Caco-2 (cell line): ENCODE results near the gene PLEKHG5. TPM values are rescaled to one million over a fixed set of nuclear protein-coding genes. Genes with fewer than 3 reads are reported as not detected.
"Not testable (repeated sequence)": the region's sequence is repeated elsewhere in the genome, so short reads cannot be mapped to it uniquely, and the experiment has no call there.

Source experiments
- BruUV-seq: library from RNA; stranded (reverse); fragments of 400-500 nt; replicated peaks from 2 replicates; lab custom pipeline; 2021; lab: Mats Ljungman, UMichigan
- CTCF ChIA-PET: fragments of 300-600 bp; sonication (Branson Sonifier 250); formaldehyde crosslinking; loops from one replicate; lab custom pipeline; 2022; ENCODE audit warnings: antibody characterized with exemption; lab: Charles Lee
- POLR2A ChIA-PET: fragments of 300-600 bp; sonication (Branson Sonifier 250); formaldehyde crosslinking; loops from one replicate; lab custom pipeline; 2022; ENCODE audit warnings: antibody characterized with exemption; lab: Charles Lee
- DNase-seq, 2 experiments: peaks; one replicate each; pipeline versions ENCODE4 v3.0.0 to v3.0.0-alpha.2; 2020 to 2022
- H3K27me3 ChIP-seq: replicated peaks from 2 replicates; pipeline ENCODE4 v1.6.0; 2011; ENCODE audit warnings: low read length; ENCODE audit not compliant: control insufficient read depth, insufficient read depth
- H3K36me3 ChIP-seq: 2 replicates; pipeline ENCODE4 v1.5.1; 2011; ENCODE audit warnings: low read length; ENCODE audit not compliant: control insufficient read depth, insufficient read depth
- H3K4me1 ChIP-seq: fragments of 250-450 bp; sonication (Bioruptor Pico); 2 replicates; pipeline ENCODE4 v1.5.1; 2020; ENCODE audit warnings: mild to moderate bottlenecking
- H3K4me3 ChIP-seq: 2 replicates; pipeline ENCODE4 v1.5.1; 2011; ENCODE audit warnings: low read depth, mild to moderate bottlenecking, control low read depth, low read length
- H3K9me3 ChIP-seq: fragments of 250-450 bp; sonication (Bioruptor Pico); 2 replicates; pipeline ENCODE4 v1.5.1; 2020; ENCODE audit warnings: mild to moderate bottlenecking, moderate library complexity
- H3K27ac Mint-ChIP-seq: one replicate; pipeline ENCODE4 v1.8.0; 2022; ENCODE audit warnings: mixed read lengths; ENCODE audit not compliant: unreplicated experiment
- H3K27me3 Mint-ChIP-seq: one replicate; pipeline ENCODE4 v1.8.0; 2022; ENCODE audit warnings: mixed read lengths; ENCODE audit not compliant: insufficient read depth, unreplicated experiment
- H3K36me3 Mint-ChIP-seq: one replicate; pipeline ENCODE4 v1.8.0; 2022; ENCODE audit warnings: mild to moderate bottlenecking, mixed read lengths; ENCODE audit not compliant: insufficient read depth, unreplicated experiment
- H3K4me1 Mint-ChIP-seq: one replicate; pipeline ENCODE4 v1.8.0; 2022; ENCODE audit warnings: low read depth, mixed read lengths; ENCODE audit not compliant: unreplicated experiment
- H3K4me3 Mint-ChIP-seq: one replicate; pipeline ENCODE4 v1.8.0; 2022; ENCODE audit warnings: mild to moderate bottlenecking, moderate library complexity, mixed read lengths; ENCODE audit not compliant: unreplicated experiment
- H3K9me3 Mint-ChIP-seq: one replicate; pipeline ENCODE4 v1.8.0; 2022; ENCODE audit warnings: mixed read lengths; ENCODE audit not compliant: unreplicated experiment
- CTCF ChIP-seq, 2 experiments: fragments of 200-600 bp in 1 of 2; IDR thresholded peaks; 1 replicate in 1 of 2; 2 replicates in 1 of 2; pipeline versions ENCODE4 v1.5.1 to v1.8.0; 2011 to 2022; ENCODE audit warnings: antibody characterized with exemption in 1 of 2, control low read depth in 1 of 2, inconsistent platforms in 1 of 2, low read depth in 1 of 2, low read length in 1 of 2, mild to moderate bottlenecking in 1 of 2, moderate library complexity in 1 of 2; ENCODE audit not compliant: insufficient read depth in 1 of 2, severe bottlenecking in 1 of 2, unreplicated experiment in 1 of 2
- intact Hi-C: fragments of 100-400 bp; cut with micrococcal nuclease; formaldehyde crosslinking; loops from one replicate; pipeline ENCODE4 v1.10.0; 2022; ENCODE audit not compliant: unreplicated experiment
- total RNA-seq: library from RNA; stranded (reverse); gene quantifications from 2 replicates; pipeline ENCODE4 v1.2.3, GENCODE V29; 2022

The PLEKHG5 gene
- total RNA-seq, 1 experiment from 2014 or later: 12.2 TPM

GRCh38 chr1:6454856-6455751 lies 36.4 kb downstream of the PLEKHG5 start:
- intact Hi-C loops: no loop called here
- ChIA-PET POLR2A (no interaction called here), CTCF (interaction anchor here (1.4 kb wide), 1 partner anchor 17 kb away, joined by 3 read pairs; no protein-coding TSS in a partner anchor)
- Histone ChIP-seq H3K9me3 (no peaks in the 10 kb centered on the region), H3K4me3 (no peak overlapping the region), H3K36me3 (no peaks in the 10 kb centered on the region), H3K27me3 (no peaks in the 10 kb centered on the region), H3K4me1 (peaks cover 7% of the 10 kb centered on the region)
- BruUV-seq: no TSS peak
- Mint-ChIP-seq H3K27ac (no peak overlapping the region), H3K36me3 (no peaks in the 10 kb centered on the region), H3K4me3 (no peak overlapping the region), H3K27me3 (no peaks in the 10 kb centered on the region), H3K9me3 (no peaks in the 10 kb centered on the region), H3K4me1 (peaks cover 9% of the 10 kb centered on the region)
- TF ChIP-seq CTCF (IDR thresholded peaks at IDR 0.05; ENCODE audit: insufficient read depth in 1 of 2, low read depth in 1 of 2, low read length in 1 of 2, severe bottlenecking in 1 of 2, unreplicated experiment in 1 of 2): no peak
- no peak for DNase-seq

- H3K27me3 ChIP-seq, POLR2A ChIA-PET, intact Hi-C loops, H3K27me3 Mint-ChIP-seq, BruUV-seq, H3K9me3 Mint-ChIP-seq, DNase-seq, H3K4me1 ChIP-seq, H3K4me3 Mint-ChIP-seq, H3K9me3 ChIP-seq, H3K36me3 Mint-ChIP-seq, H3K27ac Mint-ChIP-seq, H3K36me3 ChIP-seq, H3K4me3 ChIP-seq, H3K4me1 Mint-ChIP-seq: not testable (repeated sequence)
- CTCF ChIA-PET: interaction anchor here (1.4 kb wide), 1 partner anchor 16 kb away, joined by 3 read pairs; no protein-coding TSS in a partner anchor
Measured at GRCh38 chr1:6453895-6454855, 37.3 kb downstream of the PLEKHG5 start.

DNA sequence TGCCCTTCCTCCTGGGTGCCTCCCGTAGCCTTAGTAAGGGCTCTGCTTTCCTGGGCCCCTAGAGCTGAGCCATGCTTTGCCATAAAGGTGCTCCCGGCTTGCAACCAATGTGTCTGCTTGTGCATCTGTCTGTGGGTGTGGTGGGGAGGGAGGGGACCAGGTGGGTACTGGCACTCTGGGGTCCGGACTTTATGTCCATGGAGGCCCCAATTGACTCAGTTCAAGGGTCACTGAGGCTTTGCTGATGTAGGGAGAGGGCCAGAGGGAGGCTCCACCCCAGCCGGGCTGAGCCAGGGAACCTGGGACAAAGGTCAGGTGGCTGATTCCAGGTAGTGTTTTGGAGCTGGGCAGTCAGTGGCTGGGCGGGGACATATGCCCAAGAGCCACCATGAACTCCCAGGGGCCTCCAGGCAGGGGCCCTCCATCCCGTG lies 40.5 kb downstream of the PLEKHG5 start:
- Histone ChIP-seq H3K4me3 (no peak overlapping the region; the same call in 1 of the 2 replicates), H3K9me3 (no peaks in the 10 kb centered on the region), H3K36me3 (no peaks in the 10 kb centered on the region), H3K27me3 (no peaks in the 10 kb centered on the region), H3K4me1 (peaks cover 7% of the 10 kb centered on the region)
- no TSS peak for BruUV-seq
- ChIA-PET POLR2A (no interaction called here), CTCF (interaction anchor here (0.6 to 1.5 kb wide), 4 partner anchors 10 to 280 kb away, joined by 3 to 5 read pairs (median 4); no protein-coding TSS in a partner anchor)
- intact Hi-C loops: no loop called here
- peak; percentile 43 to 73 for DNase-seq
- Mint-ChIP-seq H3K27me3 (no peaks in the 10 kb centered on the region), H3K36me3 (no peaks in the 10 kb centered on the region), H3K9me3 (no peaks in the 10 kb centered on the region), H3K4me3 (no peak overlapping the region), H3K4me1 (peaks cover 9% of the 10 kb centered on the region), H3K27ac (peak overlapping the region; percentile 67)
- no peak for TF ChIP-seq CTCF (IDR thresholded peaks at IDR 0.05; ENCODE audit: insufficient read depth in 1 of 2, low read depth in 1 of 2, low read length in 1 of 2, severe bottlenecking in 1 of 2, unreplicated experiment in 1 of 2)

DNA sequence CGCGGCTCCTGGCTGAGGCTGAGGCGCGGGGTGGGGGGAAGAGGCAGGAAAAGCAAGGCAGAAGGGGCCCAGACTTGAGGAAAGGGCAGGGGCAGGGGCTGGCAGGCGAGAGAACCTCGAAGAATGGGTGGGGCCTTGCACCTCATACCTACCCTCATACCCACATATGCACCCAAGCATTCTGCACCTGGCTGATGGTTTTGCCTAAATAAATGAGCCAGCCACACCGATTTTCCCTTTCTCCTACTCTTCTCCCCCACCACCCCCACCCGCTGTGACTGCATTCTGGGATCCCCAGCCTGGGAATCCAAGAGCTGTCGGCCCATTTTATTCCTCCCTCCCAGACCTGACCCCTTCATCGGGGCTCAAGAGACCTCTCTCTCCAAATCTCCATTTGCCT lies 41.0 kb downstream of the PLEKHG5 start:
- H3K4me1 Mint-ChIP-seq, H3K36me3 ChIP-seq, H3K4me3 ChIP-seq, POLR2A ChIA-PET, H3K4me3 Mint-ChIP-seq, H3K36me3 Mint-ChIP-seq, H3K9me3 ChIP-seq, H3K27me3 ChIP-seq, H3K9me3 Mint-ChIP-seq, H3K27me3 Mint-ChIP-seq, DNase-seq, BruUV-seq, intact Hi-C loops, H3K4me1 ChIP-seq: not testable (repeated sequence)
- H3K27ac Mint-ChIP-seq: peak overlapping the region; percentile 67
- CTCF ChIA-PET: interaction anchor here (0.6 to 1.5 kb wide), 2 partner anchors 12 to 279 kb away, joined by 4 to 5 read pairs; no protein-coding TSS in a partner anchor
